Activated CD4-positive, CD25-positive, alpha-beta regulatory T cell treated with anti-CD3 and anti-CD28 coated beads, Interleukin-2, amount 50 U/mL, for 24 hours (primary cell): ENCODE data around the gene PRMT2.
A peak's percentile ranks its signal among the peaks of the same experiment; 100 is the strongest.
"Not testable (repeated sequence)": the region's sequence is repeated elsewhere in the genome, so short reads cannot be mapped to it uniquely, and the experiment has no call there.

Experiments
- ATAC-seq, 2 donors: fragments of 150-1000 bp; cut with Tn5 transposase; one replicate each; pipeline ENCODE4 v1.10.0; 2021; ENCODE audit warnings: mild to moderate bottlenecking in 1 of 2, moderate library complexity in 1 of 2

PRMT2 gene

DNA sequence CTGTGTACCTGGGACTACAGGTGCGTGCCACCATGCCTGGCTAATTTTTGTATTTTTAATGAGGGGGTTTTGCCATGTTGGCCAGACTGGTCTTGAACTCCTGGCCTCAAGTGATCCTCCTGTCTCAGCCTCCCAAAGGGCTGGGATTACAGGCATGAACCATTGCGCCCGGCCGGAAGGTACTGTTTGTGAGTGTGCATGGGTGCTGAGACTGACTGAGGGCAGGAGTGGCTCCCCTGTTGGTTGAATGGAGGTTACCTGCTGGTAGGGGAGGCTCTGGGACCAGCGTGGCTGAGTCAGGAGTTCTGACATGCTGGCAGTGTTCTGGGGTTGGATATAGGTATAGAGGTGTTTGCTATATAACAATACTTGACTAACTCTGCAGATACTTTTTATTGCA lies 10.4 kb downstream of the PRMT2 start:
- ATAC-seq: no peak

DNA sequence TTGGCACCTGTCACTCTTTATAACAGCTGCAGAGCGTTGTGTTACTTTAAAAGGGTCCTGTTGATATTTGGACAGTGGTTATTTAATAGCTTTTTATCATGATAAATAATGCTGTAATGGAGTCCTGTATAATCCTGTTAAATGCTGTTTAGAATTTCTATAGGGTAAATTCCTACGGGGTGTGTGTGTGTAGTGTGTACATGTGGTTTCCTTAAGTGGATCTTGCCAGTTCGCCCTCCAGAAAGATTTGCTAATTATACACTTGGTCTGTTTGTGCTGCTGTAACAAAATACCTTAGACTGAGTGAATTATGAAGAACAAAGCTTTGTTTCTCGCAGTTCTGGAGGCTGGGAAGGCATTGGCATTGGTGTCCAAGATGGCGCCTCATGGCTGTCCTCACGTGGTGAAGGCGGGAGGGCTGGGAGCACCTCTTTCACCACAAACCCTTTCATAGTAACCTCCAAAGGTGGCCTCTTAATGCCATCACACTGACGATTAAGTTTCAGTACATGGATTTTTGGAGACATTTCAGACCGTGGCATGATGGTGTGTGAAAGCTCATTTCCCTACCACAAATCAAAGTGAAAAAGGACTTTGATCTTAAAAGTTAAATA lies 11.2 kb downstream of the PRMT2 start:
- ATAC-seq: no peak

- no peak for ATAC-seq
These were observed 13.1 kb downstream of the PRMT2 start for GRCh38 chr21:46648539-46648938.

DNA sequence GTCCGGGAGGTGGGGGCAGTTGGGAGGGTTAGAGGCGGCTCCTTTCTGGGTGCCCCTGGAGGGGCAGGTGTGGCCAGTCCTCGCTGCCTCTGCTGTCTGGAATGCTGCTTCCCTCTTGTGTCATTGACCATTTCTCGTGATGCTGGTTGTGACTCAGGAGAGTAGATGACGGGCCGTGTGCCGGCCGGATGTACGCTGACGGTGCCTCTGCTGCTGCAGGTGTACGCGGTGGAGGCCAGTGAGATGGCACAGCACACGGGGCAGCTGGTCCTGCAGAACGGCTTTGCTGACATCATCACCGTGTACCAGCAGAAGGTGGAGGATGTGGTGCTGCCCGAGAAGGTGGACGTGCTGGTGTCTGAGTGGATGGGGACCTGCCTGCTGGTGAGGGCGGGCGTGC lies 13.9 kb downstream of the PRMT2 start:
- ATAC-seq: no peak

- ATAC-seq: no peak
These were observed 15.1 kb downstream of the PRMT2 start for GRCh38 chr21:46650476-46651098.

DNA sequence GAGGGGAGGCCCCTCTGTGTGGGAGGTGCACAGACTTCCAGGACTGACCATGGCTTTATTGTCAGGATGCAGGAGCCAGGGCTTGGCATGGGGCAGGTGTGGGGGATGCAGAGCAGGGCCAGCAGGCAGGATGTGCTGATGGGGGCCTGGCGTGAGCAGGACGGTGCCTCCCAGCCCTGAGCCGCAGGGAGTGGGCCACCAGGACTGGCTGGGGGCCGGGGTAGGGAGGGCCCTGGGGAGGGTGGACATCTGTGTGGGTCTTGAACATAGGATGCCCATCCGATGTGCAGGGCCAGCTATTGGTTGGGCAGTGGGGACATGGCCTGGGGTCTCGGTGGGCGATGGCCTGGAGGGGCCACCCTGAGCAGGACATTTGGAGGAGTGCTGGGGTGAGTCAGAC lies 15.6 kb downstream of the PRMT2 start:
- no peak for ATAC-seq

DNA sequence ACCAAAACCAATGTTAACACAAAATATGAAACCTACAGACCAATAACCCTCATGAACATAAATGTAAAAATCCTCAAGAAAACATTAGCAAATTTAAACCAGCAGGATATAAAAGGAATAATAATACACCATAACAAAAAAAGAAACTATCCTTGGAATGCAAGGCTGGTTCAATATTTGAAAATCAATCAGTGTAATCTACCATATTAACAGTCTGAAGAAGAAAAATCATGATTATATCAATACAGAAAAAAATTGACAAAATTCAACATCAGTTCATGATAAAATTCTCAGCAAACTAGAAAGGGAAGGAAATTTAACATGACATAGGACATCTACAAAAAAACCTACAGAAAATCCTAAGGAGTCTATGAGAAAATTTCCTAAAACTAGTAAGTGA lies 19.8 kb downstream of the PRMT2 start:
- no peak for ATAC-seq

DNA sequence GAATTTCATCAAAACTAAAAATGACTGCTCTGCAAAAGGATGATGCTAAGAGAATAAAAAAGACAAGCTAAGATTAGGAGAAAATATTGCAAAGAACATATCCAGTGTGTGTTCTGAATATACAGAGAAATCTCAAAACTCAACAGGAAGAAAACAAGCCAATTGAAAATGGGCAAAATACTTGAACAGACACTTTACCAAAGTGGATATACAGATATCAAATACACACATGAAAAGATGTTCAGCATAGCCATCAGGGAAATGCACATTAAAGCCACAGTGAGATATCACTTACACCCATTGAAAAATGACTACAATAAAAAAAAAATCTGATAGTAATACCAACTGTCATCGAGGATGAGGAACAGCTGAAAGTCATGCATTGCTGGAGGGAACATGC lies 21.3 kb downstream of the PRMT2 start:
- no peak for ATAC-seq

GRCh38 chr21:46660505-46660904 lies 25.0 kb downstream of the PRMT2 start:
- peak in 1 of 2 donors; percentile 33 for ATAC-seq

DNA sequence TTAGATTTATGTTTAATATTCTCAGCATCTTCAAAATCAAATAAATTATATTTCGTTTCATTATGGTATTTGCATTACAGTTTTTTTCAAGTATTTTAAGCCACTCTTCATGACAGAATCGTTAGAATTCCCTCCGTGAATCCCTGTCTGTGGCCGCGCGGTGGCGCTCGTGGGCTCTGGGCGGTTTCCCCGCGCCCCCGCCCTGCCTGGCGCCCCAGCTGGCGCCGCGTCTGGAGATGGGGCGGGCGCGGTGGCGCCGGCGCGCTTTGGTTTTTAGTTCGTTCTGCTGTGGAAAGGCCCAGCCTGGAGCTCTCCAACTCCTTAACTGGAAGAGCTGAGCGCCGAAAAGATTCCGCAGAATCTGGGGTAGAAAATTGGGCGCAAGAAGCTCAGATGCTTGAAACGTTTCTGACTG lies 25.7 kb downstream of the PRMT2 start:
- ATAC-seq: peak in 1 of 2 donors; percentile 76

GRCh38 chr21:46661642-46662366 lies 26.3 kb downstream of the PRMT2 start:
- no peak for ATAC-seq

DNA sequence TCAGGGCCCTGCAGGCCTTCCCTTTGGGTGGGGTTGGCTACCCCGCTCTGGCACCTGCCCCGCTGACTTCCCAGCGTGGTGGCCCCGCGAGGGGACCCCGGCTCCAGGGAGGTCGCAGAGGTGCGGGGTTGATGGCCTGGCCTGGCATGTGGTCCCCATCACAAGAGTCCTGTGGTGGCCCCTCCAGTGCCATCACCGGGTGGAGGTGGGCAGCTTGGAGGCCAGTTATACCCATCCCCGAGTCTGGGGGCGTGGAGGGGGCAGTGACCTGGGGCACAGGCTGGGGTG lies 26.8 kb downstream of the PRMT2 start:
- ATAC-seq: no peak

DNA sequence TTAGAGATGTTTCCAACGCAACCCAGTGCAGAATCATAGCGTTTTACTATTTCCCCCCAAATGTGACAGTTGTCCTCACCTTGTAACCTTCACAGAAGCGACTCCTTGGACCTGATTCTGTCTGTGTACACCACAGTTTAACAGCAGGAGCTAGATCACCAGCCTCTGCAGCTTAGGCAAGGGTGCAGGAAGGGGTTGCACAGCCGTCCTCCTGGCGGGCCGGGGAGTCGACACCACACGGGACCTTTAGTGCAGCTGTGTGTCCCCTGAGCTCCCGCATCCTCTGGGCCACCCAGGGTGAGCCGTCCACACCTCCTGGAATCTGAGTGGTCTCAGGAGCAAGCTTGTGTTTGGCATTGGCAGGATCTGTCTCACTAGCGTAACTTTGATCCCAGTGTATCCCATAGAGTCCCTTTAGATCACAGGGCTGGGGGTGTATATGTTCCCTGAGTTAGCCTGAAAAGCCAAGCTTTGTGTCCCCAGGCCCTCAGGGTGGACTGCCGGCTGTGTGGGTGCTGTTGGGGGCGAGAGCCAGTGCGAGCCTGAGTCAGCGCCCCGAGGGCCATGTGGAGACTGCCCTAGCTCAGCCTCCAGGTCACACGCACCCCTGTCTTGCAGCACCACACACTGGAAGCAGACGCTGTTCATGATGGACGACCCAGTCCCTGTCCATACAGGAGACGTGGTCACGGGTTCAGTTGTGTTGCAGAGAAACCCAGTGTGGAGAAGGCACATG lies 27.5 kb downstream of the PRMT2 start:
- ATAC-seq: no peak

DNA sequence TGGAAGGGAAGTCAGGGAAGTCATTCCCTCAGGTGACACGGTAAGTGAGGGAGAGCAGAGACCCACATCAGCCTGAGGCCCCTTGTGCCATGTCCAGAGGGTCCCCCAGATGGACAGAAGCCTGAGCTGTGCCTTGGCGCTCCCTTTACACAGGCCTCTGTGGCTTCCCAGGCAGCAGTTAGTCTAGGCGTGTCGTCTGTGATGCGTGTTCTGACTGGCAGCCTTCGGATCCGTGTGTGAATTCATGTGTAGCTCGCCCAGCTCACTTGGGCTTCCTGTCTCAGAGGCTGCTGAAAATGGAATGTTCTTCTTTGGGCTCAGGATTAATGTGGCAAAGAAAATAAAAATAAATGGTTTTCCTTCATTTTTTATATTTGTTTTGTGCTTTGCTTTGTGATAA lies 28.3 kb downstream of the PRMT2 start:
- no peak for ATAC-seq

DNA sequence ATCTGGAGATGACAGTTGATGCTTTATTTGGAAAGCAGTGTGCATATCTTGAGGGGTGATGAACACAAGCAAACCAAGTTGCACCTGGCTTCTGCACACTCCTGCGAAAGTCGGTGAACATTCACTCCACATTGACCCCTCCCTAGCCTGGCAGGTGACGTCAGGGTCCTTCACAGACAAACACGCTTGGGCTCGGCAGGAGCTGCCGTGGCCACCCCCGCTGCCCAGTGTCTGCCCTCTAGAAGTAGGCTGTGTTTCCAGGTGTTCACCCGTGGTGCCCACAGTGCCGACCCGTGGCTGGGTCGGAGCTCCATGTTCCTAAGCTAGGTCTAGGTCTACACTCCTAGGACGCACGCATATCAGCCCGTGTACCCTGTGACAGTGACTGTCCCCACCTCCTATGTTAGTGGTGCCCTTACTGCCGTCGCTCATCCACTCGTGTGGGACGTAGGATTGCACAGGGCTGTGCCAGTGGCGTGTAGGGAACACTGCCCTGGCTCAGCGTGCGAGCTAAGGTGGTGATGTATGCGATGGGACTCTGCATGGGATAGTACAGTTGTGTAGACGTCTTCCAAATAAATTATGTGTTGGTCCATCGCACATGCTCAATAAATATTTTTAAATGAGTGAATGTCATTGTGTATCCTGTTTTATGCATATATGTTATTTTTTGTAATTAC lies 29.0 kb downstream of the PRMT2 start:
- ATAC-seq: no peak

DNA sequence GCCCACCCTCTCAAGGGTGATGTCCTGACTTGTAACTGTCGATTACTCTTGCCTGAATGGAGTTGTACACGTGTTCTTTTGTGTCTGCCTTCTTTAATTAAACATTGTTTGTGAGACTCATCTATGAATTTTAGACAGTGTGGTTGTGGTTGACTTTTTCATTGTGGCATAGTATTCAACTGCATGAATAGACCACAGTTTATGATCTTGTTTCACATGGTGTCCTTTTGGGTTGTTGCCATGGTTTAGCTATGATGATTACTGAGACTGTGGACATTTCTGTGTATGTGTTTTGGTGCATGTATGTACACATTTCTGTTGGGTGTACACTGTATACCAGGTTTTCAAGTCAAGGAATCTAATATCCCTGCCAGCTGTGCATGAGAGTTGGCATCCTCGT lies 30.1 kb downstream of the PRMT2 start:
- ATAC-seq: no peak

GRCh38 chr21:46666941-46667740 lies 31.7 kb downstream of the PRMT2 start:
- ATAC-seq: no peak

DNA sequence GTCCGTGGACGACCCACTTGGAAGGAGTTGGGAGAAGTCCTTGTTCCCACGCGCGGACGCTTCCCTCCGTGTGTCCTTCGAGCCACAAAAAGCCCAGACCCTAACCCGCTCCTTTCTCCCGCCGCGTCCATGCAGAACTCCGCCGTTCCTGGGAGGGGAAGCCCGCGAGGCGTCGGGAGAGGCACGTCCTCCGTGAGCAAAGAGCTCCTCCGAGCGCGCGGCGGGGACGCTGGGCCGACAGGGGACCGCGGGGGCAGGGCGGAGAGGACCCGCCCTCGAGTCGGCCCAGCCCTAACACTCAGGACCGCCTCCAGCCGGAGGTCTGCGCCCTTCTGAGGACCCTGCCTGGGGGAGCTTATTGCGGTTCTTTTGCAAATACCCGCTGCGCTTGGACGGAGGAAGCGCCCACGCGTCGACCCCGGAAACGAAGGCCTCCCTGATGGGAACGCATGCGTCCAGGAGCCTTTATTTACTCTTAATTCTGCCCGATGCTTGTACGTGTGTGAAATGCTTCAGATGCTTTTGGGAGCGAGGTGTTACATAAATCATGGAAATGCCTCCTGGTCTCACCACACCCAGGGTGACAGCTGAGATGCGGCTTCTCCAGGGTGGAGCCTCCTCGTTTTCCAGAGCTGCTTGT lies 32.4 kb downstream of the PRMT2 start:
- peak in 1 of 2 donors; percentile 20 for ATAC-seq

GRCh38 chr21:46668381-46668780 lies 32.9 kb downstream of the PRMT2 start:
- no peak for ATAC-seq

GRCh38 chr21:46668904-46669303 lies 33.4 kb downstream of the PRMT2 start:
- ATAC-seq: not testable (repeated sequence)

DNA sequence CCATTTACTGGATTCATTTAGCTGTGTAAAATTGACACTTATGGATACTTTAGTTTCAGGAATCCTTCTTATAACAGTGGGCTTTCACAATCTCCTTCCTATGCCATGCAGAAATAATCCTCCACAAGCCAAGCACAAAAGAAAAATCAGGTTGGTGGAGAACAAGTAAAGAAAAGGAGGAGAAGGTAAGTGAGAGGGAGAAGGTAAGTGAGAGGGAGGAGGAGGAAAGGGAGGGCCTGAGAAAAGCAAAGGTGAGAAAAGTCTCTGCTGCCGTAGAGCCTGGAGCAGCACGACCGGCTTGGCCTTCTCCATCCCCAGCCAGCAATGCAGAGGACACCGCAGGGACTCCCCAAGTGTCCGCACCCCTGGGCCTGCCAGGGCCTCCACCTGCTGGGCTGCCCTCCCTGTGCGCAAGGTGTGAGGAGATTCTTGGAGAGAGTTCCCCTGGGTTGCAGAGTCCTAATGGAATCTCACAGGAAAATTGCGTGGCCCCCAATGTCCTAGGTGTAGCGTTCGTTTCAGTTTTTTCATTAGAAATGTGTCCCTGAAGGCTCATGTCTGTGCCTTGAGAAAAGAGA lies 39.0 kb downstream of the PRMT2 start:
- no peak for ATAC-seq
